ENCODE data around the gene CTCF. TPM values are rescaled to one million over a fixed set of nuclear protein-coding genes. Genes with fewer than 3 reads are reported as not detected.

Gene CTCF
- total and polyA plus RNA-seq, 2 experiments from 2014 or later, result 64.5 to 72.3 TPM

DNA sequence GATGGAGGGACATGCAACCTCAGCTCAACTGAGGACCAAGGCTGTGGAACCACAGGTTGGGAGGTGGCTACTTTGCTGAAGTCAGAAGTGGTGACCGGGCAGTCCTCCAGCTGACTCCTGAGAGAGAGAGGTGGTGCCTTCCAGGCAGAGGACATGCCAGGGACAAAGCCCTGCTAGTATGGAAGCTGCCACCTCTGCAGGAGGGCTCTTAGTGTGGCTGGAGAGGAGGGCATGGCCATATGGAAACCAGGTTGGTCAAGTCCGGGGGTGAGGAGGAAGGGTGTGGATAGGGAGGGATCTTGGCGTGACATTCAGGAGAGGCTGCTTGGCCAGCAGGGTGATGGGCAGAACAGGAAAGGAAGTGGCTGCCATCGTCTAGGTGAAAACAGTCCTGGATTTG lies 110.0 kb downstream of the CTCF start:
- peaks cover under 1% of the 10 kb centered on the region; the same call in 1 of the 2 replicates for H3K27me3 ChIP-seq (ENCODE audit: insufficient read depth)
- TF ChIP-seq, protein P1, sequence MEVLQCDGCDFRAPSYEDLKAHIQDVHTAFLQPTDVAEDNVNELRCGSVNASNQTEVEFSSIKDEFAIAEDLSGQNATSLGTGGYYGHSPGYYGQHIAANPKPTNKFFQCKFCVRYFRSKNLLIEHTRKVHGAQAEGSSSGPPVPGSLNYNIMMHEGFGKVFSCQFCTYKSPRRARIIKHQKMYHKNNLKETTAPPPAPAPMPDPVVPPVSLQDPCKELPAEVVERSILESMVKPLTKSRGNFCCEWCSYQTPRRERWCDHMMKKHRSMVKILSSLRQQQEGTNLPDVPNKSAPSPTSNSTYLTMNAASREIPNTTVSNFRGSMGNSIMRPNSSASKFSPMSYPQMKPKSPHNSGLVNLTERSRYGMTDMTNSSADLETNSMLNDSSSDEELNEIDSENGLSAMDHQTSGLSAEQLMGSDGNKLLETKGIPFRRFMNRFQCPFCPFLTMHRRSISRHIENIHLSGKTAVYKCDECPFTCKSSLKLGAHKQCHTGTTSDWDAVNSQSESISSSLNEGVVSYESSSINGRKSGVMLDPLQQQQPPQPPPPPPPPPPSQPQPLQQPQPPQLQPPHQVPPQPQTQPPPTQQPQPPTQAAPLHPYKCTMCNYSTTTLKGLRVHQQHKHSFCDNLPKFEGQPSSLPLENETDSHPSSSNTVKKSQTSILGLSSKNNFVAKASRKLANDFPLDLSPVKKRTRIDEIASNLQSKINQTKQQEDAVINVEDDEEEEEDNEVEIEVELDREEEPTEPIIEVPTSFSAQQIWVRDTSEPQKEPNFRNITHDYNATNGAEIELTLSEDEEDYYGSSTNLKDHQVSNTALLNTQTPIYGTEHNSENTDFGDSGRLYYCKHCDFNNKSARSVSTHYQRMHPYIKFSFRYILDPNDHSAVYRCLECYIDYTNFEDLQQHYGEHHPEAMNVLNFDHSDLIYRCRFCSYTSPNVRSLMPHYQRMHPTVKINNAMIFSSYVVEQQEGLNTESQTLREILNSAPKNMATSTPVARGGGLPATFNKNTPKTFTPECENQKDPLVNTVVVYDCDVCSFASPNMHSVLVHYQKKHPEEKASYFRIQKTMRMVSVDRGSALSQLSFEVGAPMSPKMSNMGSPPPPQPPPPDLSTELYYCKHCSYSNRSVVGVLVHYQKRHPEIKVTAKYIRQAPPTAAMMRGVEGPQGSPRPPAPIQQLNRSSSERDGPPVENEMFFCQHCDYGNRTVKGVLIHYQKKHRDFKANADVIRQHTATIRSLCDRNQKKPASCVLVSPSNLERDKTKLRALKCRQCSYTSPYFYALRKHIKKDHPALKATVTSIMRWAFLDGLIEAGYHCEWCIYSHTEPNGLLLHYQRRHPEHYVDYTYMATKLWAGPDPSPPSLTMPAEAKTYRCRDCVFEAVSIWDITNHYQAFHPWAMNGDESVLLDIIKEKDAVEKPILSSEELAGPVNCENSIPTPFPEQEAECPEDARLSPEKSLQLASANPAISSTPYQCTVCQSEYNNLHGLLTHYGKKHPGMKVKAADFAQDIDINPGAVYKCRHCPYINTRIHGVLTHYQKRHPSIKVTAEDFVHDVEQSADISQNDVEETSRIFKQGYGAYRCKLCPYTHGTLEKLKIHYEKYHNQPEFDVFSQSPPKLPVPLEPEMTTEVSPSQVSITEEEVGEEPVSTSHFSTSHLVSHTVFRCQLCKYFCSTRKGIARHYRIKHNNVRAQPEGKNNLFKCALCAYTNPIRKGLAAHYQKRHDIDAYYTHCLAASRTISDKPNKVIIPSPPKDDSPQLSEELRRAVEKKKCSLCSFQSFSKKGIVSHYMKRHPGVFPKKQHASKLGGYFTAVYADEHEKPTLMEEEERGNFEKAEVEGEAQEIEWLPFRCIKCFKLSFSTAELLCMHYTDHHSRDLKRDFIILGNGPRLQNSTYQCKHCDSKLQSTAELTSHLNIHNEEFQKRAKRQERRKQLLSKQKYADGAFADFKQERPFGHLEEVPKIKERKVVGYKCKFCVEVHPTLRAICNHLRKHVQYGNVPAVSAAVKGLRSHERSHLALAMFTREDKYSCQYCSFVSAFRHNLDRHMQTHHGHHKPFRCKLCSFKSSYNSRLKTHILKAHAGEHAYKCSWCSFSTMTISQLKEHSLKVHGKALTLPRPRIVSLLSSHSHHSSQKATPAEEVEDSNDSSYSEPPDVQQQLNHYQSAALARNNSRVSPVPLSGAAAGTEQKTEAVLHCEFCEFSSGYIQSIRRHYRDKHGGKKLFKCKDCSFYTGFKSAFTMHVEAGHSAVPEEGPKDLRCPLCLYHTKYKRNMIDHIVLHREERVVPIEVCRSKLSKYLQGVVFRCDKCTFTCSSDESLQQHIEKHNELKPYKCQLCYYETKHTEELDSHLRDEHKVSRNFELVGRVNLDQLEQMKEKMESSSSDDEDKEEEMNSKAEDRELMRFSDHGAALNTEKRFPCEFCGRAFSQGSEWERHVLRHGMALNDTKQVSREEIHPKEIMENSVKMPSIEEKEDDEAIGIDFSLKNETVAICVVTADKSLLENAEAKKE (CRISPR knock-in tag; IDR thresholded peaks at IDR 0.05), result no peak
- peaks cover 4% of the 10 kb centered on the region; the same call in 1 of the 2 replicates for H3K4me1 ChIP-seq (ENCODE audit: insufficient read depth)
- H3K4me3 Mint-ChIP-seq, result no peak overlapping the region
- peaks cover 23% of the 10 kb centered on the region for H3K27me3 Mint-ChIP-seq (ENCODE audit: insufficient read depth, low read depth, poor library complexity)
- no peaks in the 10 kb centered on the region for H3K79me2 ChIP-seq (replicated peaks; ENCODE audit: insufficient read depth)
- DNase-seq (ENCODE audit: low spot score), result peak; percentile 25
- H3K27ac Mint-ChIP-seq, result no peak overlapping the region
- no peak overlapping the region for H3K4me3 ChIP-seq
- H2AFZ ChIP-seq, result no peak overlapping the region
- H3K9me2 ChIP-seq (ENCODE audit: insufficient read depth), result no peaks in the 10 kb centered on the region
- no peak for ATAC-seq
- no peak overlapping the region for H3K4me2 ChIP-seq
- H3K4me1 Mint-ChIP-seq, result 0 out of 3 replicates have a peak, but pooled peaks cover 3% of the 10 kb centered on the region
- no peaks in the 10 kb centered on the region; the same call in 1 of the 2 replicates for H4K20me1 ChIP-seq (replicated peaks; ENCODE audit: insufficient read depth)
- H3K36me3 ChIP-seq (ENCODE audit: insufficient read depth), result no peaks in the 10 kb centered on the region
- no peak overlapping the region for H3K27ac ChIP-seq (ENCODE audit: low read depth)
- H3K36me3 Mint-ChIP-seq (ENCODE audit: low read depth), result no peaks in the 10 kb centered on the region
- H3K9me3 Mint-ChIP-seq, result no peaks in the 10 kb centered on the region
- H3F3A ChIP-seq (replicated peaks; ENCODE audit: low read depth), result peaks cover 11% of the 10 kb centered on the region

DNA sequence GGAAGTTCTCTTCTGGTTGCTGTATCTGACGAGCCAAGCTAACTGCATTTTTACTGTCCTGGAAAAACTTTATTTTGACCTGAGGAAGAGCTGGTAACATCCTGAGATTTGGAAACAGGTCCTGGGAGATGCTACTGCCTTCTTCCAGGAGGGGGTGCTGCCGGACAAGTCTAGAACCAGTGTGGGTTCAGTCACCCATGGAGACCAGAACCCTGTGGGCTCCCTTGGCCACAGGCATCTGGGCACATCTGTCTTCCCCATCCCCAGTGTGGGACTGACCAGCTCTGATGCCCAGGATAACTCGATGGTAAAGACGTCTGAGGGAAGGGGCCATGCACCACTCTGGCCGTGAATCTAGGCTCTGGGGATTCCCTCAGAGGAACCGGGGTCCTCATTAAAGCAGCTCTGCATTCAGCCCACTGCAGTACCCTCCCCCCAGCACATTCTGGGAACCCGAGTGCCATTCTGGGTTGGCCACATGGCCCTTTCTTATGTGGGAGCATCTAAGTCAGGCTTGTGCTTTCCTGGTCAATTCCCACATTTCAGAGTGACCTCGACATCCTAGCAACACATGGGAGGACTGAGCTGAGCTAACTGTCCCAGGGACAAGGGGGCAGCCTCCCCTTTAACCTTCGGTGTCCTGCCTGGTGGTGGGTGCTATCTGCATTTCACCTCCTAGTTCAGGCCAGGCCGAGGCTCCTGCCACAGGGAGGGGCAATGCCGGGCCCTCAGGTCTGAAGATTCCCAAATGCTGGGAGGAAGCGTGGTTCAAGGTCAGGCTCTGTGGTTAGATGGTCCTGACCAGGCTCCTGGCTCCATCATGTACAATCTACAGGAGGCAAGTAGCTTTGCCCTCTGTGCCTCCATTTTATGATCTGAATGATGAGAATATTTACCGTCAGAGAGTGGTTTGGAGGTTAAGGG lies 110.7 kb downstream of the CTCF start:
- Histone ChIP-seq H3K9me2 (ENCODE audit: insufficient read depth) (no peaks in the 10 kb centered on the region), H3K36me3 (ENCODE audit: insufficient read depth) (no peaks in the 10 kb centered on the region), H4K20me1 (replicated peaks; ENCODE audit: insufficient read depth) (no peaks in the 10 kb centered on the region; the same call in 1 of the 2 replicates), H3K4me1 (ENCODE audit: insufficient read depth) (no peaks in the 10 kb centered on the region), H2AFZ (no peak overlapping the region), H3K27ac (ENCODE audit: low read depth) (no peak overlapping the region), H3K79me2 (replicated peaks; ENCODE audit: insufficient read depth) (no peaks in the 10 kb centered on the region), H3K4me2 (no peak overlapping the region), H3K4me3 (no peak overlapping the region), H3K27me3 (ENCODE audit: insufficient read depth) (no peaks in the 10 kb centered on the region), H3F3A (replicated peaks; ENCODE audit: low read depth) (peaks cover 11% of the 10 kb centered on the region)
- peaks cover 24% of the 10 kb centered on the region for H3K27me3 Mint-ChIP-seq (ENCODE audit: insufficient read depth, low read depth, poor library complexity)
- peak; percentile 87 for DNase-seq (ENCODE audit: low spot score)
- no peak overlapping the region for H3K27ac Mint-ChIP-seq
- ATAC-seq, result peak; percentile 55
- H3K9me3 Mint-ChIP-seq, result no peaks in the 10 kb centered on the region
- H3K4me3 Mint-ChIP-seq, result no peak overlapping the region
- 0 out of 3 replicates have a peak, but pooled peaks cover 3% of the 10 kb centered on the region for H3K4me1 Mint-ChIP-seq
- H3K36me3 Mint-ChIP-seq (ENCODE audit: low read depth), result no peaks in the 10 kb centered on the region
- no peak for TF ChIP-seq EZH2 (IDR thresholded peaks at IDR 0.05; ENCODE audit: low read depth, unreplicated experiment)
- TF ChIP-seq, protein P2, sequence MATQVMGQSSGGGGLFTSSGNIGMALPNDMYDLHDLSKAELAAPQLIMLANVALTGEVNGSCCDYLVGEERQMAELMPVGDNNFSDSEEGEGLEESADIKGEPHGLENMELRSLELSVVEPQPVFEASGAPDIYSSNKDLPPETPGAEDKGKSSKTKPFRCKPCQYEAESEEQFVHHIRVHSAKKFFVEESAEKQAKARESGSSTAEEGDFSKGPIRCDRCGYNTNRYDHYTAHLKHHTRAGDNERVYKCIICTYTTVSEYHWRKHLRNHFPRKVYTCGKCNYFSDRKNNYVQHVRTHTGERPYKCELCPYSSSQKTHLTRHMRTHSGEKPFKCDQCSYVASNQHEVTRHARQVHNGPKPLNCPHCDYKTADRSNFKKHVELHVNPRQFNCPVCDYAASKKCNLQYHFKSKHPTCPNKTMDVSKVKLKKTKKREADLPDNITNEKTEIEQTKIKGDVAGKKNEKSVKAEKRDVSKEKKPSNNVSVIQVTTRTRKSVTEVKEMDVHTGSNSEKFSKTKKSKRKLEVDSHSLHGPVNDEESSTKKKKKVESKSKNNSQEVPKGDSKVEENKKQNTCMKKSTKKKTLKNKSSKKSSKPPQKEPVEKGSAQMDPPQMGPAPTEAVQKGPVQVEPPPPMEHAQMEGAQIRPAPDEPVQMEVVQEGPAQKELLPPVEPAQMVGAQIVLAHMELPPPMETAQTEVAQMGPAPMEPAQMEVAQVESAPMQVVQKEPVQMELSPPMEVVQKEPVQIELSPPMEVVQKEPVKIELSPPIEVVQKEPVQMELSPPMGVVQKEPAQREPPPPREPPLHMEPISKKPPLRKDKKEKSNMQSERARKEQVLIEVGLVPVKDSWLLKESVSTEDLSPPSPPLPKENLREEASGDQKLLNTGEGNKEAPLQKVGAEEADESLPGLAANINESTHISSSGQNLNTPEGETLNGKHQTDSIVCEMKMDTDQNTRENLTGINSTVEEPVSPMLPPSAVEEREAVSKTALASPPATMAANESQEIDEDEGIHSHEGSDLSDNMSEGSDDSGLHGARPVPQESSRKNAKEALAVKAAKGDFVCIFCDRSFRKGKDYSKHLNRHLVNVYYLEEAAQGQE (IDR thresholded peaks at IDR 0.05; ENCODE audit: unreplicated experiment), result no peak
- TF ChIP-seq, protein P3, sequence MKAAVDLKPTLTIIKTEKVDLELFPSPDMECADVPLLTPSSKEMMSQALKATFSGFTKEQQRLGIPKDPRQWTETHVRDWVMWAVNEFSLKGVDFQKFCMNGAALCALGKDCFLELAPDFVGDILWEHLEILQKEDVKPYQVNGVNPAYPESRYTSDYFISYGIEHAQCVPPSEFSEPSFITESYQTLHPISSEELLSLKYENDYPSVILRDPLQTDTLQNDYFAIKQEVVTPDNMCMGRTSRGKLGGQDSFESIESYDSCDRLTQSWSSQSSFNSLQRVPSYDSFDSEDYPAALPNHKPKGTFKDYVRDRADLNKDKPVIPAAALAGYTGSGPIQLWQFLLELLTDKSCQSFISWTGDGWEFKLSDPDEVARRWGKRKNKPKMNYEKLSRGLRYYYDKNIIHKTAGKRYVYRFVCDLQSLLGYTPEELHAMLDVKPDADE (IDR thresholded peaks at IDR 0.05), result no peak
- TF ChIP-seq ZNF114 (CRISPR knock-in tag; IDR thresholded peaks at IDR 0.05), result no peak
- TF ChIP-seq POLR2AphosphoS5 (IDR thresholded peaks at IDR 0.05; ENCODE audit: low read depth), result peak; percentile 32; the same call in 1 of the 2 replicates
- TF ChIP-seq CREB1 (CRISPR knock-in tag; IDR thresholded peaks at IDR 0.05; ENCODE audit: low read depth), result no peak
